Stimulated activated CD8-positive, alpha-beta memory T cell treated with anti-CD3 and anti-CD28 coated beads, Interleukin-7, amount 100 ng/mL, for 1 hour (primary cell): ENCODE results near the gene IFIT2.
"Not testable (repeated sequence)": the region's sequence is repeated elsewhere in the genome, so short reads cannot be mapped to it uniquely, and the experiment has no call there.

Source experiments
- DNase-seq, 2 donors: peaks; one replicate each; pipeline ENCODE4 v3.0.0-alpha.2; 2020; ENCODE audit warnings: low read depth in 2 of 2

IFIT2 gene

DNA sequence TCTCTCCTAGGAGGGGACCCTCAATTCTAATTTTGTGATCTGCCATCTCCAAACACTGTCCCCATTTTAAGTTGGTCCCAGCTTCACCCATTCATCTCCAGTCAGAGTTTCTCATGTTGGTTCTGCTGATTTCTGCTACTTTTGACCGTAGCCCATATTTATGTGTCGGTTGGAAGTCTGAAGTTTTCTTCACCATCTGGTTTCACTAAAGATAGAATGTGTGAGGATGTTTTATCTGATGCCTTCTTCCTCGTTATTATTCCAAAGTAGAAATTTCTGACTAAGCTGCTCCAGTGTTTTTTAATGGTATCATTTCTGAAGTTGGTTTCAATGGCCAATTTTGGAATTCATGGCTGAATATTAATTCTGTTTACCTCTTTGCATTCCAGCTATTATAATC lies 21.3 kb upstream of the IFIT2 start:
- no peak for DNase-seq

DNA sequence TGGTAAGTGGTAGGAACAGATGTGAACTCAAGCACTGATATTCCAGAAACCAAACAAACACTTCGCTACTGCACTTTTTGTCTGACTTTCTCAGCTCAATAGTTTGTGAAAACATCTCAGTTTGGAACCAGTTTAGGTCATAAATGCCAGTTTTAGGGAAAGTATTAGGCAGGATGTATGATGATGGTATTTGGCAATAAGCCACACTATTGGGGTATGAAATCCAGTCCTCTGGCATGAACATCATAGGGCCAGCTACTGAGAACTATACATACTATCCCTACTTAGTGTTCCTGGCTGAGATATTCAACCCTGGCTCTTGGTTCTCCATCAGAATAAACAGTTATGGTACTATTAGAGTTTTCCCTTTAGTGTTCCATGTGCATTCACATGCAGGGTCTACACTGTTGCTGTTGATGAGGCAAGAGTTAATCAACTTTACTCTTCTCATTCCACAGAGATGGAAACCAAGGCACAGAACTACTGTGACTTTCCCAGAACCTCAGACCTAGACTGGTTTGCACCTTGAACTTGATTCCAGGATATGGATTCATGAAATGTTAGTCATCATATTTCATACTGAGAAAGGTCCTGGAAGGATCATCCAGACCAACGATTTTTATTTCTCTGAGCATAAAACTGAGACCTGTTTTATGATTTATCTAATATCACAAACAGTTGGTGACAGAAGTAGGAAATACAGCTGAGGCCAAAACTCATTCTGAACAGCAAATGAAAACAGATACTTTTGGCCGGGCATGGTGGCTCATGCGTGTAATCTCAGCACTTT lies 20.0 kb upstream of the IFIT2 start:
- no peak for DNase-seq

DNA sequence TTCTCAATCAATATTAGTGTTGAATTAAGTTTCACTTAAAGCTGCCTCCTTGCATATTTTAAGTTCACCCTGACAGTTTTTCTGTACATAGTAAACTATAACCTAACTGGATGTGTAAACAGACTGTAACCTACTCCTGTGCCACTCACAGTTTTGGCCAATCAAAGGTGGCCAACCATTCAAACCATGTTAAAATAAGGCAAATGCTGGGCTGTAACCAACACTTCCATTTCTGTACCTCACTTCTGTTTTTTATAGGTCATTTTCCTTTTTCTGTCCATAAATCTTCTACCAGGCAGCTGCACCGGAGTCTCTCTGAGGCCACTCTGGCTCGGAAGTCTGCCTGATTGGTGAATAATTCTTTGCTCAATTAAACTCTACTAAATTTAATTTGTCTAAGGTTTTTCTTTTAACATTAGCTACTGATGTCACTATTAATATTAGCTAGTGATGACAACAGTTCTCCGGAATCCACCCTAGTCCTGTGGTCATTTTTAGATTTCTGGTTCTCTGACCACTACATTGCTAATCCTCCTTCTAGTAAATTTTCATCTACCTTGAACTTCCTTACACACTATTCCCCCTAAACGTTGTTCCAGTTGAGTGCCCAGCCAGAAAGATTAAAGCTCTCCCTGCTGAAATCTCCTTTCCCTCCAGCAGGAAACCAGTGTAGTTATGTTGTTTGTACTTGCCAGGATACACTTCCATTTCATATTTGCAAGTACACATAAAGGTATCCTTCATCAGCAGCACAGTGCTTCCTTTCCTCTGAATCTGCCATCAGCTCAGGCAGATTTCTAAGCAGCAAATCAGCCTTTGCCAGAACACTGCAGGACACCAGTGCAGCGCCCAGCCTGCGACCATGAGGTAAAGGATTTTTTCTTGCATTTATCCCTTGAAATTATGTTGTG lies 18.6 kb upstream of the IFIT2 start:
- no peak for DNase-seq

DNA sequence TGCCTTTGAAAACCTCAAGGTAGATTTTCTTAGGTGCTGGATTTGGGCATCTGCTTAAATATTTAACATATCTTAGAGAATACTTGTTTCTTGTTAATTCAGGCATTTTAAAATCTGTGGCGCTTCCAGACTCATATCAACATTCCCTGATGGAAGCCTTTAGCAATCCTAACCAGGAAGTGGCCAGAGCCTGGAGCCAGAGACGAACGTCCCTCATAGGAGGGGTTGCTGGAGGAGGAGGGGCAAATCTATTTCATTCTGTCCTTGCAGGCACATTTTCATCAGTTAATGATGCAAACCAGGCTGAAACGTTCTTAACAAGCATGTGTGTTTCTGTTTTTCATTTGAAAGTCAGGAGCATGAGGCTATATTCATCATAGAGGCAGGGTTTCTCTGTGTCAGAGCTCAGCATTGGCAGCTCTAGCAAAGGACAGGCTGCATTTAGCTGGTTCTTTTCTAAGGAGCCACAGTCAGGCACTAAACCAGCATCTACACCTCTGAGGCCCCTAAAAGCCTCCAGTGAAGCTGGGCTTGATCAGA lies 17.8 kb upstream of the IFIT2 start:
- no peak for DNase-seq

DNA sequence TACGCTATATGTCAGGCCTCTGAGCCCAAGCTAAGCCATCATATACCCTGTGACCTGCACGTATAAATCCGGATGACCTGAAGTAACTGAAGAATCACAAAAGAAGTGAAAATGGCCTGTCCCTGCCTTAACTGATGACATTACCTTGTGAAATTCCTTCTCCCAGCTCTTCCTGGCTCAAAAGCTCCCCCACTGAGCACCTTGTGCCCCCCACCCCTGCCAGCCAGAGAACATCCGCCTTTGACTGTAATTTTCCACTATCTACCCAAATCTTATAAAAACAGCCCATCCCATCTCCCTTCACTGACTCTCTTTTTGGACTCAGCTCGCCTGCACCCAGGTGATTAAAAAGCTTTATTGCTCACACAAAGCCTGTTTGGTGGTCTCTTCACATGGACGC lies 17.1 kb upstream of the IFIT2 start:
- not testable (repeated sequence) for DNase-seq

DNA sequence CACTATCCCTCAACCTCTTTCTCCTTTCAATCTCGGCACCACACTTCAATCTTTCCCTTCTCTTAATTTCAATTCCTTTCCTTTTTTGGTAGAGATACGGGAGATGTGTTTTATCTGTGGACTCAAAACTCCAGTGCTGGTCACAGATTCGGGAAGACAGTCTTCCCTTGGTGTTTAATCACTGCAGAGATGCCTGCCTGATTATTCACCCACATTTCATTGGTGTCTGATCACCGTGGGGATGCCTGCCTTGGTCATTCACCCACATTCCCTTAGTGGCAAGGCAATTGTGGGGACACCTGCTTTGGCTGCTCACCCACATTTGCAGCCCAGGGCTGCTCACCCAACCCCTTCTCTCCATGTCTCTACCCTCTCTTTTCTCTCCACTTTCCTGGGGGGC lies 16.5 kb upstream of the IFIT2 start:
- DNase-seq = not testable (repeated sequence)

DNA sequence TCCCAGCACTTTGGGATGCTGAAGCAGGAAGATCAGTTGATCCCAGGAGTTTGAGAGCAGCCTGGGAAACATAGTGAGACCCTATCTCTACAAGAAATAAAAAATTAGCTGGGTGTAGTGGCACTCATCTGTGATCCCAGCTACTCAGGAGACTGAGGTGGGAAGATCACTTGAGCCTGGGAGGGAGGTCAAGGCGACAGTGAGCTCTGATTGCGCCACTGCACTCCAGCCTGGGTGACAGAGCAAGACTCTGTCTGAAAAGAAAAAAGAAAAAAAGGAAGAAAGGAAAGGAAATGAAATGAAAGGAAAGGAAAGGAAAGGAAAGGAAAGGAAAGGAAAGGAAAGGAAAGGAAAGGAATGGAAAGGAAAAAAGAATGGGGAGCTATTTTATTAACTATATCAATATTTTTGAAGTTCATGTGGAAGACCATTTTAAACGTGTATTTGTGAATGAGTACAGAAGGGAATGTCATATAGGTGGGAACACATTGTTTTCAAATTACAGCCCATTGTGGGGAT lies 7.1 kb upstream of the IFIT2 start:
- DNase-seq = no peak

DNA sequence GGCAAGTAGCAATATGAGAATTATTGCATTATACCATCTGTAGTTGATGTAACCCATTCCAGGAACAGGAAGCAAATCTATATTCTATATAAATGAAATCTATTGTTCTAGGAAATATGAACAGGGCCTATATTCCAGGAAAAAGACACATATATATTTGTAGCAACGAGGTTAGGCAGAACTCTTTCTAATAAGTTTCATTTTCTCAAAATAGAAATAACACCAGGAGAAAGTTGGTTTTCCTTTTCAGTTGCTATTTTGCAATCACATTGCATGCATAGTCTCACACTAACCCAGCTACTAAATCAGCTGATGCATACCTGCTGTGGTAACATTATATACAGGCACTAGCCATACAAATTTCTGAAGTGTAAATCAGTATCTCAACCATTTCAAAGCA lies 6.2 kb upstream of the IFIT2 start:
- DNase-seq = no peak

DNA sequence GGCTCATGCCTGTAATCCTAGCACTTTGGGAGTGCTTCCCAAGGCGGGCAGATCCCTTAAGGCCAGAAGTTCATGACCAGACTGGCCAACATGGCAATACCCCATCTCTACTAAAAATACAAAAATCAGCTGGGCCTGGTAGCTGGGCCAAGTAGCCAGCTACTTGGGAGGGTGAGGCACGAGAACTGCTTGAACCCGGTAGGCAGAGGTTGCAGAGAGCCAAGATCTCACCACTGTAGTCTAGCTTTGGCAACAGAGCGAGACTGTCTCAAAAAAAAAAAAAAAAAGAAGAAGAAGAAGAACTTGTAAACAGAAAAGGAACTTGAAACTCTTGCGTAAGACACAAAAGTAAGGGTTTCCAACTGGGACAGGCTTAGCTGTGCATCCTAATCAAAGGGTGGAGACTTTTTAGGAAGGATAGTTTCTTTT lies 5.6 kb upstream of the IFIT2 start:
- no peak for DNase-seq

DNA sequence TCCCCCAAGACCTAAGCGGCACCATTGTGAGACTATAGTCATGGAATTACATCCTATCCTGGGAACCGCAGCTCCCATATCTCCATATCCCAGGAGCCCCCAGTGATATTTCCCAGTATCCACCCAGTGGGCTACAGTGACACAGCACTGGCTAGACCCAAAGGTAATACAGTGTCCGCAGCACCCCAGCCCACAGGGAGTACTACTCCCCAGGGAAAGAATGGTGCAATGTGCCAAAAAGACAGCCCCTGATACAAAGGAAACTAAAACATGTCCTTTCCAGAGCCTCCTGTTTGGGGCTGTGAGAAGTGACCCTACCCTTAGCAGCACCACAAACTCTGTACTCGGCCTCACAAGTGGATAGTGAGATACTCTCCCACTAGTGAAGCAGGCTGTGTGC lies 4.5 kb upstream of the IFIT2 start:
- DNase-seq = no peak

DNA sequence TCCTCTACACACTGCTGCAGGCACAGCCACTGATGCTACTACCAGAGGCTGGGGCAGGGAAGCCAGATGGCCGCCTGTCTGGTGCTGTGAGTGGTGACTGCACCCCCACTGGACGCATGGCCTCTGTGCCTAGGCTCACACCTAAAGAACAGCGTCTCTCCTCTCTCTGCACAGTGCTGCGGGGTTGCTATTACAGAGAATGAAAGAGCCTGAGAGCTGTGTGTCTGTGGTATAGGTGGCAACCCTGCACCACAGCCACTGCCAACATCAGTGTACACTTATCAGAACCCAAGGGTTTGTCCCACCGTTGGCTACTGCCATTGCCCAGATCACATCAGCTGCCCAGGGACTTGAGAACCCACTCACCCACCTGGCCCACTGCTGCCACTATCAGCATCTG lies 4.1 kb upstream of the IFIT2 start:
- no peak for DNase-seq

DNA sequence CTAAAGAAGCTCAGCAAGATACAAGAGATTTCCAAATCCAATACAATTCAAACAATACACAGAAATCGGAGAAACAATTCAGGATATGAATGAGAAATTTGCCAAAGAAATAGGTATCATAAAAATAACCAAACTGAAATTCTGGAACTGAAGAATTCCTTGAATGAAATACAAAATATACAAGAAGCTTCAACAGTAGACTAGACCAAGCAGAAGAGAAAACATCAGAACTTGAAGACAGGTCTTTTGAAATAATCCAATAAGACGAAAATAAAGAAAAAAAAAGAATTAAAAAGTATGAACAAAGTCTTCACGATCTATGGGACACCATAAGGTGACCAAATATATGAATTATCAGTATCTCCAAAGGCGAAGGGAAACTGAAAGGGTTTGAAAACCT lies 2.8 kb upstream of the IFIT2 start:
- no peak for DNase-seq

DNA sequence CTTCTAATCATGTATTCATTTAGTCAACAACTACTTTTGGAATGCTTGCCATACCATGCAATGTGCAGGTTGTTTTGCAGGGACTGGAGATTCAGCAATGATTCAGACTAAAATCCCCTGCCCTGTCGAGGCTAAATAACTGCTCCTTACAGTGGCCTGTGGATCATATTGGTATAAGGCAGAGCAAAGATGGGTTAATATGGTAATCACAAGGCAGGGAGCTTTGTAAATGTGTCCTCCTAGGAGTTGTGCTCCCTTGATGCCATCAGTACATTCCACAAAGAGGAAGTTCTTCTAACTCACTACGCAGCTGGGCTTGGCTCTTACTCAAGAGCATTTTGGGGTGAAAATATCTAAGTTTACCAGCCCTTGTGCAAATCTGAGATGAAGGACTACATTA lies 614 bp upstream of the IFIT2 start:
- no peak for DNase-seq

DNA sequence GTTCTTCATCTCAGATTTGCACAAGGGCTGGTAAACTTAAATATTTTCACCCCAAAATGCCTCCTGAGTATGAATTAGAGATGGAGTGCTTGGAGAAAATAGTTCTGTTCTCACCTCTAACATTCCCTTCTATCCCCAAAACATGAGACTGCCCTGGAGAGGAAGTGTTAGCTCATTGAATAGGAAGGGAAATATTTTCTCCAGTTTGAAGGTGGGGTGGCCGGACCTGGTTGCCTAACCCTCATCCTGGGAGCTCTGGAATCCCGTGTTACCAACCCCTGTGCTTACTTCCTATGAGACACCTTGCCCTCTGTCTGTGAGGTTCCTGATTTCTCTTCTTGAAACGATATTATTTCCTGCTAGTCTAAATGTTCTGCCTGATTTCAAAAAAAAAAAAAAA lies 779 bp downstream of the IFIT2 start:
- no peak for DNase-seq

DNA sequence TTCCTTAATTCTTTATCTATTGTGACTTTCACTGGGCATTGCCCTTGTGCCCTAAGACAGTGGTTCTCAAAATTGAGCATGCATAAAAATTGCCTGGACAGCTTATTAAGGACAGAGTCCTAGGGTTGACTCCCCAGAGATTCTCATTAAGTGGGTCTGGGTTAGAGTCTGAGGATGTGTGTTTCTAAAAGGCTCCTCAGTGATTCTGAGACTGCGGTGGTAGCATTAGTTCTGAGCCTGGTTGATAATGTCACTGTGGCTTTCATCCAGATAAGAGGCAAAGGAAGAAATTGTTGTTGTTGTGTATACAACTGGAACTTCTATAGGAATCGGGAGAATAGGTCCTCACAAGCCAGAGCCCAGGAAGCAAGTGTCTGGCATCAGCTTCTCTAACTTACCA lies 1.3 kb downstream of the IFIT2 start:
- DNase-seq = no peak

DNA sequence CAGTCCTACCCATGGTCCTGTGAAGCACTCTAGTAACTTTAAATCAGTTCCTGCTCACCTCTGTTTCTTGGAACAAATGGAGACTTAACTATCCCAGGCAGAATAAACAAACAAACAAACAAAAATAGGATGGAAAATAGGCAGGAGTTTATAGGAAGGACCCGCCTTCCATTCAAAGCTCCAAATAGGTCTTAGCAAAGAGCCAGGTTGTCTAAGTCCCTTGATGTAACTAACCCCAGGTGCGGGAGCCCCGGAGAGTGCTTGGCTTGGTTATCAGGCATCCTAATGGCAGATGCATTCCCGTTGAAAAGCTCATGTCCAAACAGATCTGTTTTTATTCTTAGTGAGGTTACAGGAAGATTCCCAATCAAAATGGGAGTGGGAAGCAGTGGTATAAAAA lies 2.2 kb downstream of the IFIT2 start:
- no peak for DNase-seq

DNA sequence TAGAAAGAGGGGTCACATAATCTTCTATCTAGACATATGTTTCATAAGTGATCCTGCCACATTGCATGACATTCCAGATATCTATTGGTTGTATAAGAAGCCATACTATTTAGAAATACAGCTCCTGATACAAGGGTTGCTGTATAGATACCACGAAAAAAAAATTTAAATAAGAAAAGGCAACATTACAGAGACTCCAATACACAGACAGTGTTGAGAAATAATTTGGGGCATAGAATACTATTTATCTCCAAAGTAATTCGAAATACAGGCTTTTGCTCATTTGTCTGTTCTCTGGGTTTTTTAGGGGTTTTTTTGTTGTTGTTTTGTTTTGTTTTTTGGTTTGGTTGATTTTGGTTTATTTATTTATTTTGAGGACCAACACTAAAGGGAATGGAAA lies 2.6 kb downstream of the IFIT2 start:
- no peak for DNase-seq

DNA sequence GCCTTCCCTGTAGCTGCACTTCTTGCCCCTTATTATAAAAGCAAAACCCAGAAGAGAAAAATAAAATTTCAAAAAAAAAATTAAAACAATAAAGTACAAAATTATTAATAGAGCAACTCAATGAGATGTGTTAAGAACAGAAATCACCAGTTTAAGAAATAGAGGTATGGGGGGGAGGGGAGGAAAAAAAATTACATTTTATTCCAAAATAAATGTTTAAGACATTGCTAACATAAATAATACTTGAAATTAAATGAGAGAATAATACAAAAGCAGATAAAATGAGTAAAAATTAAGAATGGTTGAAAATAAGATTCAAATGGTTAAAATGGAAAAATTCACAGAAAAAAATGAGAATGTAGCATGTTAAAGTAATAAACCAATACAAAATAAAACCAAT lies 3.1 kb downstream of the IFIT2 start:
- DNase-seq = no peak

DNA sequence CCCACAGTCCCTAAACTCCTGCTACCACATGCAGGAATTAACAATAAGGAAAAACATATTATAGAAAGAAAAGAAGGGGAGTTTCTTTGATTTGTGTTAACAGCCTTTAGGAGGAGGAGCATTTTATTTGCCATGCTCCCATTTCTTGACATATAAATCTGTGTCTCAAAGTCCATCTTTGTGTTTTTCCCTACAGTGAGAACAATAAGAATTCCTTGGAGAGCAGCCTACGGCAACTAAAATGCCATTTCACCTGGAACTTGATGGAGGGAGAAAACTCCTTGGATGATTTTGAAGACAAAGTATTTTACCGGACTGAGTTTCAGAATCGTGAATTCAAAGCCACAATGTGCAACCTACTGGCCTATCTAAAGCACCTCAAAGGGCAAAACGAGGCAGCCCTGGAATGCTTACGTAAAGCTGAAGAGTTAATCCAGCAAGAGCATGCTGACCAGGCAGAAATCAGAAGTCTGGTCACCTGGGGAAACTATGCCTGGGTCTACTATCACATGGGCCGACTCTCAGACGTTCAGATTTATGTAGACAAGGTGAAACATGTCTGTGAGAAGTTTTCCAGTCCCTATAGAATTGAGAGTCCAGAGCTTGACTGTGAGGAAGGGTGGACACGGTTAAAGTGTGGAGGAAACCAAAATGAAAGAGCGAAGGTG lies 4.1 kb downstream of the IFIT2 start:
- no peak for DNase-seq

DNA sequence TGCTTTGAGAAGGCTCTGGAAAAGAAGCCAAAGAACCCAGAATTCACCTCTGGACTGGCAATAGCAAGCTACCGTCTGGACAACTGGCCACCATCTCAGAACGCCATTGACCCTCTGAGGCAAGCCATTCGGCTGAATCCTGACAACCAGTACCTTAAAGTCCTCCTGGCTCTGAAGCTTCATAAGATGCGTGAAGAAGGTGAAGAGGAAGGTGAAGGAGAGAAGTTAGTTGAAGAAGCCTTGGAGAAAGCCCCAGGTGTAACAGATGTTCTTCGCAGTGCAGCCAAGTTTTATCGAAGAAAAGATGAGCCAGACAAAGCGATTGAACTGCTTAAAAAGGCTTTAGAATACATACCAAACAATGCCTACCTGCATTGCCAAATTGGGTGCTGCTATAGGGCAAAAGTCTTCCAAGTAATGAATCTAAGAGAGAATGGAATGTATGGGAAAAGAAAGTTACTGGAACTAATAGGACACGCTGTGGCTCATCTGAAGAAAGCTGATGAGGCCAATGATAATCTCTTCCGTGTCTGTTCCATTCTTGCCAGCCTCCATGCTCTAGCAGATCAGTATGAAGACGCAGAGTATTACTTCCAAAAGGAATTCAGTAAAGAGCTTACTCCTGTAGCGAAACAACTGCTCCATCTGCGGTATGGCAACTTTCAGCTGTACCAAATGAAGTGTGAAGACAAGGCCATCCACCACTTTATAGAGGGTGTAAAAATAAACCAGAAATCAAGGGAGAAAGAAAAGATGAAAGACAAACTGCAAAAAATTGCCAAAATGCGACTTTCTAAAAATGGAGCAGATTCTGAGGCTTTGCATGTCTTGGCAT lies 4.8 kb downstream of the IFIT2 start:
- no peak for DNase-seq

DNA sequence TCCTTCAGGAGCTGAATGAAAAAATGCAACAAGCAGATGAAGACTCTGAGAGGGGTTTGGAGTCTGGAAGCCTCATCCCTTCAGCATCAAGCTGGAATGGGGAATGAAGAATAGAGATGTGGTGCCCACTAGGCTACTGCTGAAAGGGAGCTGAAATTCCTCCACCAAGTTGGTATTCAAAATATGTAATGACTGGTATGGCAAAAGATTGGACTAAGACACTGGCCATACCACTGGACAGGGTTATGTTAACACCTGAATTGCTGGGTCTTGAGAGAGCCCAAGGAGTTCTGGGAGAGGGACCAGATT lies 5.4 kb downstream of the IFIT2 start:
- DNase-seq = no peak
